Activated naive CD4-positive, alpha-beta T cell treated with anti-CD3 and anti-CD28 coated beads, Interleukin-2, amount 10 ng/mL, durations not matched to agents 7 days and 5 days (primary cell): ENCODE measurements around the gene SYNCRIP.
"Not testable (repeated sequence)": the region's sequence is repeated elsewhere in the genome, so short reads cannot be mapped to it uniquely, and the experiment has no call there.

Source experiments
- CTCF ChIA-PET: fragments of 350-600 bp; sonication (Branson Sonifier 250); formaldehyde crosslinking; loops from one replicate; lab custom pipeline; 2021; ENCODE audit warnings: antibody characterized with exemption; lab: Charles Lee
- DNase-seq: peaks from one replicate; pipeline ENCODE4 v3.0.0-alpha.2; 2020
- H3K27ac Mint-ChIP-seq: one replicate; pipeline ENCODE4 v1.8.0; 2021; ENCODE audit warnings: mild to moderate bottlenecking, moderate library complexity, mixed read lengths
- H3K27me3 Mint-ChIP-seq: one replicate; pipeline ENCODE4 v1.8.0; 2021; ENCODE audit warnings: mild to moderate bottlenecking, mixed read lengths
- H3K36me3 Mint-ChIP-seq: one replicate; pipeline ENCODE4 v1.8.0; 2021; ENCODE audit warnings: mixed read lengths
- H3K4me1 Mint-ChIP-seq: one replicate; pipeline ENCODE4 v1.8.0; 2021; ENCODE audit warnings: mixed read lengths
- H3K4me3 Mint-ChIP-seq: one replicate; pipeline ENCODE4 v1.8.0; 2021; ENCODE audit warnings: mild to moderate bottlenecking, moderate library complexity, mixed read lengths
- H3K9me3 Mint-ChIP-seq: one replicate; pipeline ENCODE4 v1.8.0; 2021; ENCODE audit warnings: mixed read lengths

The SYNCRIP gene

GRCh38 chr6:85568411-85568810 lies 74.3 kb downstream of the SYNCRIP start:
- no peaks in the 10 kb centered on the region for H3K27me3 Mint-ChIP-seq
- peaks cover 1% of the 10 kb centered on the region for H3K9me3 Mint-ChIP-seq
- CTCF ChIA-PET = no interaction called here
- H3K4me1 Mint-ChIP-seq = peaks cover 3% of the 10 kb centered on the region
- H3K27ac Mint-ChIP-seq = no peak overlapping the region
- H3K36me3 Mint-ChIP-seq = peaks cover 42% of the 10 kb centered on the region
- H3K4me3 Mint-ChIP-seq = no peak overlapping the region
- DNase-seq = no peak

GRCh38 chr6:85565736-85566135 lies 77.0 kb downstream of the SYNCRIP start:
- Mint-ChIP-seq H3K4me1 (peaks cover 3% of the 10 kb centered on the region), H3K4me3 (no peak overlapping the region), H3K36me3 (peaks cover 28% of the 10 kb centered on the region), H3K27ac (no peak overlapping the region), H3K9me3 (peaks cover 1% of the 10 kb centered on the region), H3K27me3 (no peaks in the 10 kb centered on the region)
- DNase-seq = no peak
- CTCF ChIA-PET = no interaction called here

- CTCF ChIA-PET, H3K27ac Mint-ChIP-seq, H3K4me3 Mint-ChIP-seq, DNase-seq, H3K27me3 Mint-ChIP-seq, H3K4me1 Mint-ChIP-seq, H3K9me3 Mint-ChIP-seq: not testable (repeated sequence)
- peaks cover 26% of the 10 kb centered on the region for H3K36me3 Mint-ChIP-seq
Measured at GRCh38 chr6:85564223-85564622, 78.5 kb downstream of the SYNCRIP start.
